Adrenal gland (tissue), 5 donors: ENCODE results near the gene CHCHD1.

Experiments used
- CTCF ChIP-seq, 6 experiments: fragments of 450-650 bp in 4 of 6; fragments of 200-600 bp in 2 of 6; sonication (generic) in 1 of 6; IDR thresholded peaks; 1 replicate in 5 of 6; 2 replicates in 1 of 6; pipeline versions ENCODE4 v1.5.1 to v1.8.0; 2016 to 2021; ENCODE audit warnings: antibody characterized with exemption in 6 of 6, mild to moderate bottlenecking in 2 of 6, moderate library complexity in 1 of 6
- POLR2A ChIP-seq, 2 donors: fragments of 450-650 bp; IDR thresholded peaks; one replicate each; pipeline ENCODE4 v1.6.1; 2017; ENCODE audit warnings: antibody characterized with exemption in 2 of 2, mild to moderate bottlenecking in 2 of 2, moderate library complexity in 1 of 2
- donor health status: DM: no; HTN: no; CAD: no.

GRCh38 chr10:73771722-73772280 is 10.0 kb upstream of the CHCHD1 start:
- no peak for TF ChIP-seq POLR2A (IDR thresholded peaks at IDR 0.05)
- no peak for TF ChIP-seq CTCF (IDR thresholded peaks at IDR 0.05)
